AG10803 (cell line): Measurements from ENCODE around the gene CCDC60.

Experiments
- DNase-seq: peaks from one replicate; pipeline ENCODE4 v3.0.0; 2010; ENCODE audit warnings: low read depth
- H3K4me3 ChIP-seq: 2 replicates; pipeline ENCODE4 v1.5.1; 2011; ENCODE audit warnings: mild to moderate bottlenecking, low read length, control low read depth
- CTCF ChIP-seq: conservative IDR thresholded peaks from 2 replicates; pipeline ENCODE4 v1.5.1; 2011; ENCODE audit warnings: mild to moderate bottlenecking, low read length, control low read depth, inconsistent platforms

Gene CCDC60

DNA sequence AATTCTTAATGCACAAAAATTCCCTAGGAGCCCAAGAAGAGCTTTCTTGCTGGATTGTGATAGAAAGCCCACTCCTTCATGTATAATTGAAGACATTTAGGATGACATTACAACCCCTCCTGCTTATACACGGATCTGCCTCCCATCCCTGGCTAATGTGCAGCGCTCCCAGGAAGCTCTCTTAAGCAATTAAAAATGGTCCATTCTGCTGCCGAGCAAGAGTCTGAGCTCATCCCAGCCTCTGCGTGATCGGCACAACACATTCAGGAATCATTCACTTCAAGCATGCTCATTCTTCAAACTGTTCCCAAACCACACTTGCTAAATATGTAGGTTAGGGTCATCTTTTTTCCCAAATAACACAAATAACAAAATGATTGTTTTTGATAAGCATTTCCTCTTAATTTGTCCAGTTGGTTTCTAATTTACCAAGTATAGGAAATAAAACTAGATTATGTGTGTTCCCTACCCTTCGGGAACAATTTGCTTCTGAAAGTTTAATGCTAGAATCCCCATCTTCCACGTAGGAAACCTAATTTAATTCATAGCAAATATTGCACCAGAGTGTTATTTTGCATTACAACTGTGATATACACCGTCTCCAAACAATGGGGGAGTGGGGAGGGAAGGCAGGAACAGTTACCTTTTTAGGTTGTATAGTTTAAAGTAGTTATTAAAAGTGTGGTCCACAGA, 241.7 kb downstream of the CCDC60 start:
- no peak overlapping the region for H3K4me3 ChIP-seq
- TF ChIP-seq CTCF: no peak
- no peak for DNase-seq

DNA sequence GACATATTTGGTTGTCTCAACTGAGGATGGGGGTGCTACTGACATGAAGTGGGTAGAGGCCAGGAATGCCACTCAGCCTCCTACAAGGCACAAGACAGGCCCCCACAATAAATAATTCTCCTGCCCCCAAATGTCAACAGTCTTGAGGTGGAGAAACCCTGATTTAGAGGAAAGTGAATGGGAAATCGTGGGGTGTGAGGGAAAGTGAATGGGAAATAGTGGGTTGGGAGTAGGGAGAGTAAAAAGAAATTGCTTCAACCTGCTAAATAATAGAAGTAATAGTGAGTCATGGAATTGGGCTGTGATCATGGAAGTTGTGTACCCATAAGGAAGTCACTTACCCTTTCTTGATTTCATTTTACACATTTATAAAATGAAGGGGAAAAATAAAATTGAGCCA, 242.4 kb downstream of the CCDC60 start:
- H3K4me3 ChIP-seq: no peak overlapping the region
- DNase-seq: no peak
- no peak for TF ChIP-seq CTCF

DNA sequence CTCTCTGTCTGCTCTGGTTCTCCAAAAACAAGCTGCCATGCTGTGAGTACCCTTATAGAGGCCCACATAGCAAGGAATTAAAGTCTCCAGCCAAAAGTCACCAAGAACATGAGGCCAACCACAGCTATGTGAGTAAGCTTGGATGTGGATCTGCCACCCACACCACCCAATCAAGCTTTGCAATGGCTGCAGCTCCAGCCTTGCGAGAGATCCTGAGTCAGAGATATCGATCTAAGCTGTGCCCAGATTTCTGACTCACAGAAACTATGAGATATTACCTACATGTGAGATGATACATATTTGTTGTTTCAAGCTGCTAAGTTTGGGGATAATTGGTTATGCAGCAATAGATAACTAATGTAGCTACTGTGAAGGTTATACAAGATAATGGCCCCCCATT, 243.6 kb downstream of the CCDC60 start:
- peak; percentile 7 for DNase-seq
- no peak for TF ChIP-seq CTCF
- H3K4me3 ChIP-seq: no peak overlapping the region

DNA sequence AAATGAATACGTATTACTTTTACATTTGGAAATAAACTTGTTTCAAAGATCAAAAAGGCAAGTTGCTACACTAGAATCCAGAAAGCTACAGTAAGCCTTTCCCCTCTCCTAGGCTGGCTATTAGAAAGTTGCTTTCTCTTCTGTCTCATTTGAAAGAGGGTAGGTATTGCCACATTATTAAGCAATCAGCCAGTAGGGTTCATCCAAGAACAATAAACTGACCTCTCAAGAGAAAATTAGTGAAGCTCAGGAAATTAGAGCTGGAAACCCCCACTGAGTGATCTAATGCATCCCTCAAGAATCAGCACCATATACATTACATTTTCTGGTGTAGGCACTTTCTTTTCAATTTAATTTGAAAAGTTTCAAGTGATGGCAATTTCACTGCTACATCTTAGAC, 254.6 kb downstream of the CCDC60 start:
- no peak for DNase-seq

DNA sequence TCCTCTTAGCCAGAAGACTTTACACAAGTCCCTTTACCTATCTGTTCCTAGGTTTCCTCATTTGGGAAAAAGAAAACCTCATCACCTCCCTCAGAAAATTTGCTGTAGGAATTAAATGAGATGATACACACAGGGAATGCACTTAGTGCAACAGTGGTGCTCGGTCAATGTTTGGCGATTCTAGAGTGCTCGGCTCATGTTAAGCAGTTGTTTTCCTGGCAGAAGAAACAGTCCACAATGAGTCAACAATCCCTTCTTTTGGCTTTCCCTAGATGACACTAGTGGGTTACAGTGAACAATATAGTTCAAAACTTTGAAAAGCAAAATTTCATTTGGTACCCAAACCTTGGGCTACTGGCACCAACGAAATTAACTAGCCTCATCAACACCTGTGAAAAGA, 255.1 kb downstream of the CCDC60 start:
- H3K4me3 ChIP-seq: no peak overlapping the region
- no peak for DNase-seq
- TF ChIP-seq CTCF: no peak

More for the DNA sequence above, 254.6 kb downstream of the CCDC60 start:
- TF ChIP-seq CTCF: no peak
- H3K4me3 ChIP-seq: no peak overlapping the region
